NCI-H1694 treated with DMSO at 0.1 percent for 48 hours (cell line): ENCODE measurements around the gene PHC2.

ENCODE experiments used
- DNase-seq: peaks from one replicate; lab custom pipeline; 2025; lab: John Stamatoyannopoulos, UW

PHC2 gene

DNA sequence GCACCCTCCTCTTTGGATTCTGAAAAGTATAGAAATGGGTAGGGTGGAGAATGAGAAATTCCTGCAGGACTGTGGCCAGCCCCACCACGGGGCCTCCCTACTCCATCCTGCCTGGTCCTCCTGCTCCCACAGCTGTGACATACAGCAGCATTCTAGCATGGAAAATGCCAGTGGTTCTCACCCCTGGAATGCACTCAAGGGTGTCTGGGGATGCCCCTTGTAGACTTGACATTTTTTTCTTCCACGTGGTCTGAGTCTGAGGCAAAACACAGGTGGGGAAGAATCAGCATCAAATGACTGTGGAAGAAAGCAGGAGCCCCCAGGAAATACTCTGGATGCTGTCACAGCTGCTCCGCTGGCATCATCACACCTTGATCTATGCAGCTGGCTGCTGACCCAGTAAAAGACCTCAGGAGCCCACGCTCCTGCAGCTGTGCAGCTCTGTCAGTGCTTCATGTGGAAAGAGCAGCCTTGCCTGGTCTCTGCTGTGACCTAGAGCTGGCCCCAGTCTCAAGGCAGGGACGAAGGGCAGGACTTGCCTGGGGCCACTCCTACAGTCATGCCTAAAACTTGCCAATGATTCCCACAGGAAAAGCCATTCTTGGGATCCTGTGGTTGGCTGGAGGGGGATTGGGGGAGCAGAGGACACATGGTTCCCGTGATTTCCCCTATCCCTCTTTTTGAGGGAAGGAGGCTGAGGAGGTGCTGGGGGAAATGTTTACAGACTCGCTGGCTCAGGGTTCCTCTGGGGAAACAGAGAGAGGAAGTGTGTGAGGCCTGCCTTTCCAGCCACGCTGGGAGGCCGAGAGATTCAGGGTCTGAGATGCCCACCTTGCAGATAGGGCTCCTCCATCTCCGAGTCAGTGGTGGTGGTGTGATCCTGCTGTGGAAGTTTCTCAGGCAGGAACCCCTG is 99.2 kb downstream of the PHC2 start:
- no peak for DNase-seq

DNA sequence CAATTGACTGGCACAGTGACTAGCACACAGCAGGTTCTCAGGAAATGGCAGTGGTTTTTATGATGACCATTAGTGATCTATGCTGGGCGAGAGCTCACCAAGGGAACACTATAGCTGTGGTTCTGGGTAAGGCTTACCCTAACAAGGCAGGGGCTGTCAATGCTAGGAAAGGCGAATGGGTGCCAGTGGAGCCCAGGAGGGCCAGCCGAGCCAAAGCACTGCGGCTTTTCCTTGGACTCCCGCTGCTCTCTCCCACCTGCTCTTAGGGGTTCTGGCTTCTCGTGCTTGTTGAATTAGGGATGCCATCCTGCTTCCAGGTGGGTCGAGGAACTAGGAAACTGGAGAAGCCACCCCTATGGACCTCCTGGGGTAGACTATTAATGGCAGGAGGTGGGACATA is 100.0 kb downstream of the PHC2 start:
- no peak for DNase-seq

DNA sequence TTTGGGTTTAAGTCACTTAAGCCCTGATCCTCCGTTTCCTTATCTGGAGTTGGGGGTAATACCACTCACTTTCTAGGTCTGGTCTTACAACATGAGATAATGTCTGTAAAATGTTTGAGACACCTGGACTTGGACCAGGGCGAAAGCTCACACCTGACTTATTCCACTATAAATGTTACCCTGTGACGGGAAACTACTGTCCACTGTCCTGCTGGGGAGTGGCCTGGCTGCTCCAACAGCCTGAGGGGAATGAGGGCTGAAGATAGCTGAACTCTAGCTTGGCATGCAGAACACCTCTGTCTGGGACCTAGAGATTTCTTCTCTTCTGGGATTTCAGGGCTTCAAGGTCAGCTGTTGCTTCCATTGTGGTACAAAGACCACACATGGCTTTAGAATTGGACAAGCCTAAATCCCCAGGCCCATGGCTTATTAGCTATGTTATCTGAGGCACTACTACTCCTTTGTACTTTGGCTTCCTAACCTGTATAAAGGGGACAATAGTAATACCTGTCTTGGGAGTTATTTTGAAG is 100.5 kb downstream of the PHC2 start:
- DNase-seq, result no peak

DNA sequence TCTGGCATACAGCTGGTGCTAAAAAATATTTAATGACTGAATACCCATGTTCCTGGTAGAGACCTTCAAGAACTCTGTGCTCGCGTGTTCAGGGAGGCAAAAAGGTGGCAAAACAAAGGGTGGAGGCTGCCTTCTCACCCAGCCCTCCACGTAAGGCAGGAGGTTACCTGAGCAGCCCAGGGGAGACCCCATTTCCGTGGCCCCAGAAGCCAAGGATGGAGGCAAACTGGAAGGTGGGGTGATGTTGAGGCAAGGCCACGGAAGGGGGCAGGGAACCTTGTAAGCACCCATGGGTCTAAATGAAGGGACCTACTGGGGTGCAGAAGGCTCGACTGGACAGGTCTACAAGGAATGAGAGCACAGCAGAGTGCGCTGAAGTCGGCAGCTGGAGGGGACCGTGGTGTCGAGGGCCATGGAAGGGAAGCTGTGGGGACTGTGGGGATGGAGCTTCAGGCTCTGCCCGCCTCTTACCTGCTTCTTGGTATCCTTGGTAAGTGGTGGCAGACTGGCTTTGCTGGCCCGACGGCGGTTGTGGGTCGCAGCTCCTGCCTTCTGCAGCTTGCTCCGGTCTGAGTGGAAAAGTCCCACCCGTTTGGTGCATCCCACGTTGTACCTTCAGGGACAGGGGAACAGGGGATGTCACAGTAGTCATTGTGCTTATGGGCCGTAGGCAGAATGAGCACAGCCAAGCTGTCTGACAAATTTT is 101.1 kb downstream of the PHC2 start:
- no peak for DNase-seq

DNA sequence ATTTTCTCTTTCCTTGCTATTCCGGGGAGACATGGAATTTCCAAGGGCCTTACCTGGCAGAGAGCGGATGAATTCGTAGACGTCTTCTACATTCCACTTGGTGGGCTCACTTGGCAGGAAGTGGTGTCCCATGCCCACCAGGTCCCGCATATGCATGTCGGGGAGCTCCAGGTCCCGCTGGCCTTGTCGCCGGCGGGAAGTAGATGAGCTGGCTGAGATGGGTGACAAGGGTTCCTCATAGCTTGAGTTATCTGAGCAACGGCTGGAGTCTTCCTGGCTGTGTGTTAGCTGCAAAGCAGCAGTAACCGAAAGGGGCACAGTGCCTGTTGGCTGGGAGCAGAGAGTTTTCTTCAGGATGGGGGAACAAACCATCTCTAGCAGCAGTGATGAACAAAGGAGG is 102.1 kb downstream of the PHC2 start:
- no peak for DNase-seq

DNA sequence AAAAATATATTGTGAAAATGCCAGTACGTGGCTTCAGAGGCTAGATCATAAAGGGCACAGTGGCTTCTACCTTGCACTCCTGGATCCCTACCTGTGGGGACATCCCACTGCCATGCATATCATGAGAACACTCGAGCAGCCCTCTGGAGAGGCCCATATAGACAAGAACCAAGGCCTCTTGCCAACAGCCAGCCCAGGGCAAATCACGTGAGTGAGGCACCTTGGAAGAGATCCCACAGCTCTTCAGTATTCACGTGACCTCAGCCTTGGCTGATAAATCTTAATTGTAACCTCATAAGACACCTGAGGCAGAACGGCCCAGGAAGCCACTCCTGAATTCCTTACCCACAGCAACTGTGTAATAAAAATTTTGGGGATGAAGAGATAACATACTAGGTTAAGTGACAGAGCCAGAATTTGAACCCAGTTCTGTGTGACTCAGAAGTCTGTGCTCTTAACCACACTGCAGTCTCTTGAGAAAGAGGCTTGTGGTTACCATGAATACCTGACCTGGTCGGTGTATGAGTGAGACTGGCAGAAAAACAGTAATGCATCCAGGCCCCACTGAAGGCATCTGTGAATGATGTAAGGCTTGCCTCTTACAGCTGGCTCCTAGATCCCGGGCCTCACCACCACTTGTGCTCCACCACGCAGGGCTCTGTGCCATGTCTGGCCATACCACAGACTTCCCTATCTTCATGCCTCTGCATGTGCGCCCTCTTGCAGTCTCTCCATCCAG is 103.1 kb downstream of the PHC2 start:
- DNase-seq, result no peak

DNA sequence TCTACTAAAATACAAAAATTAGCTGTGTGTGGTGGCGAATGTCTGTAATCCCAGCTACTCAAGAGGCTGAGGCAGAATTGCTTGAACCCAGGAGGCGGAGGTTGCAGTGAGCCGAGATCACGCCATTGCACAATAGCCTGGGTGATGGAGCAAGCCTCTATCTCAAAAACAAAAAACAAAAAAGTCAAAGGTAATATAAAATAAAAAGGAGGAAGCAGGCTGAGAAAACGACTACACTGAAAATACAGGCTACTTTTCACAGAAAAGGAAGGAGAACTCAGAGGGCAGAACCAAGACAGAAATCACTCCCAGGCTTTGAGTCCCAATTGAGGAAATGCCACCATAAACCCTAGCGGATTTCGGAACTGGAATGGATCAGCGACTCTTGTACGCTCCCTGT is 104.1 kb downstream of the PHC2 start:
- DNase-seq, result no peak

DNA sequence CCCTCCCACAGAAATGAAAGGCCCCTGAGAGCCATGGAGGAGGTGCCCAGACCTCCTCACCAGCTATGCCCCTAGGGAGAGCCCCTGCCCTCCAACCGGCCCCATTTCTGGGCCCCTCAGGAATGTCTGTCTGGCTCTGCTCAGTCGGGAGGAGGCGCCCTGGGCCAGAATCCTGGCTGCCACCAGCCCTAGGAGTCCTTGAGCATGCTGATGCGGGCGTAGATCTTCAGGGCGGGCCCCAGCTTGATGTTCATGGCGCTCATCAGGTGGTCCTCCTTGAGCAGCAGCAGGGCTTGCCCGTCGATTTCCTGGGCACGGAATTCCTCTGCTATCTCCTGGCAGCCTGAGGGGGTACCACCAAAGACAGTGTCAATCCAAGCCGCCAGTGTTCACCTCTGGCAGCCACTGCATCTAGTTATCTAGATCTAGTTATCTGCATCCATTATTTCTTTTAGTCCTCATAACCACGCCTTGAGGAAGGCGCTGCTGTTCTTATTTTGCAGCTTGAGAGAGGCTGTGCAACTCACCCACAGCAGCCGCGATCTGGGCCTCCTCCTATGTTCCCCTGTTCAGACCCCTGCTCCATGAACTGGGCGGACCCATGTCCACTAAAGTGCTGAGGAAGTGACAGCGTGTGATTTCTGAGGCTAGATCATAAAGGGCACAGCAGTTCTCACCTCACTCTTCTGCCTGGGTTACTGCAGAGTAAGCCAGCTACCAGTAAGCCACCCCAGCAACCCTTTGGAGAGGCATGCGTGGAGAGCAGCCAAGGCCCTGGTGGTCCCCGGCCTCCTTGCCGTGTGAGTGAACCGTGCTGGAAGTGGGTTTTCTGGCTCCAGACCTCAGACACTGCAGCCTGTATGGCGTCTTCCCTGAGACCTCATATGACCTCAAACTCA is 106.0 kb downstream of the PHC2 start:
- DNase-seq, result no peak

DNA sequence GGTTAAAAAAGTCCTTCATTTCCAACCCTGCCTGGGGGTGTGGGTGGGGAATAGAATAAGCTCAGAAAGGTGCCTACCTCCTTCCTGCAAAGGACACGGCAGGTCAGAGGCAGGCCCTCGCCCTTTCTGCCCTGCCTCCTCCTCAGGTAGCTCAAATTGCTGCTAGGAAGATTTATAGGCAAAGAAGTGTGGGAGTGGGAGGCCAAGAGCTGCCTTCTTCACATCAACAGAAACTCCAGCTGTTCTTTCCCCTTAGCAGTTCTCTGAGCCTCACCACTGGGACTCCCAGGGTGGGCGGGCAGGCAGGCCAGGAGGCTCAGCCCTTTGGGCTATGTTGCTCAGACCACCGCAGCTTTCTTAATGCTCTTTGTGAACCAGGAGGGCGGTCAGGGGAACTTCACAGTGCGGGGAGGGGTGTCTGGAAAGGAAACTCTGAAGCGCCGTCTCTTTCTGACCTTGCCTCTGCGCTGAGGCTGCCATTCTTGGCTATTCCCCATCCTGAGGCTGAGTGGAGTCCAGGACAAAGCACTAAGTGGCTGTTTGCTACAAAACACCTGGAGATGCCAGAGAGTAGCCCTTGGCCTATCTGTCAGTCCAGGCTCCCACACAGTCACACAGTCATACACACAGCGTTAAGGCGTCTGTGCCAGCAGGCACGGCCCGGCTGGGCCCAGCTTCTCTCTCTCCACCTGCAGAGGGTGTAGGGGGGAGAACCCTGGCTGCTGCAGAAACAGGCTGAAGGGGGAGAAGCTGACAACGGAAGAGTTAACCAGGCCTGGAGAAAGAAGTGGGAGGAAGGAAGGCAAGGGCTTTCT is 107.0 kb downstream of the PHC2 start:
- DNase-seq, result no peak

DNA sequence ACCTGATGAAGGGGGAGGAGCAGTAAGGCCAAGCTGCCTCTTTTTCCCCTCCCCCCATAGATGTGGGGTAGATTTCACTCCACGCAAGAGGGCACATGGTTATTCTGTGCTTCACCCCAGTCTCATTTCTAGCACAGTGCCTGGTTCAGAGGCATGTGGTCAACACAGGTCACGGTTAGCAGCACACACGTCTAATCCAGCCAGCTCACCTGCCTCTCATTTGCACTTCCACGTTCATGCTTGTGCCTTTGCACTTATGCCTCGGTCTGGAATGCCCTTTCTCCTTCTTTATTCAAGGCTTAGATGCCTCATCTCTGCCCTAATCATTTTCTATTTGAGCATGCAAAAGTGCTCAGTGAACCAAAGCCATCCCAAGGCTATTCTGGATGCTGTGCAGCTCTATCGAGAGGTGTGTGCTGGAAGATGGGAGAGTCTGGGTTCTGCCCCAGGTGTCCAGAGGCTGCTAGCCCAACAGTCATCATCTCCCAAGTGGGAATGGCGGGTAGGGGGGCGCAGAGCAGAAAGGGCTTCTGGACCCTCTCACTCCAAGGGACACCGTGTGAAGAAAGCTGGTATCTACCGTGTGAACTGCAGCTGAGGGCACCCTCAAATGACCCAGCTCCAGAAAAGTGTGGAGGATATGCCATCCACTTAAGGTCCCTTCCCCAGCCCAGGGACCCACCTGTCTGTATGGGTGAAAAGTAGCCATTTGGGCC is 107.9 kb downstream of the PHC2 start:
- no peak for DNase-seq

DNA sequence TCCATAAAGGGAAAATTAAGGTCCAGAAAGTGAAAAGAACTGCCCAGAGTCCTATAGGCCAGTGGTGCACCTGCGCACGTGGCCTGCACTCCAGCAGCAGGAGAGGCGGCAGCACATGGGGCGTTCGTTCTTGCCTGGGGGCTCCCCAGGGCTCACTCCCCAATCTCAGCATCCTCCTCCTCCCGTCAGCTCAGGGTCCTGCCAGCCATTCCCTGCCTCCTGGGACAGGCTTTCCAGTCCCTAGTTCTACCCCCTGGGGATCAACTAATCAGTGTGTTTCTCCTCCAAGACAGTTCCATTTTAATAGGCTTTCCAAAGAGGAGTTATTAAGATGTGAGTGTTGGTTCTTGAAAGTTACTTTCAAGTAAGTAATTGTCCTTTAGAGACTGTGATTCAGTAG is 108.8 kb downstream of the PHC2 start:
- no peak for DNase-seq

DNA sequence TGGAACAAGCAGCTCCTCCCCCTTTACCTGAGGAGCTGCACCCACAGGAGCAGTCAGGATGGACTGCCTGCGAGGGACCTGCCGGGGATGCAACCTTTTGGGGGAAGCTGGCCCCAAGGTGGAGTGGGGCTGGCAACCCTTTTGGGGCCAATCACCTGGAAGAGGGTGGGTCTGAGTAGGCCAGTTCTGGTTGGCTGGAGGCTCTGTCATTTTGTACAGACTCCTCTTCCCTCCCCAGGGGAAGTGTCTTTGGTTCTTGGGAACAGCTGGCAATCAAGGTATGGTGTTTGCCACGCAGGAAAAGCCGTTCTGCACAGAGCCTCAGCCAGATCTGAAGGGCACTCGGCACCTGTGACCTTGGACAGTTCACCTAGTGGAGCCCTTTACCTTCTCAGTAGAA is 109.7 kb downstream of the PHC2 start:
- DNase-seq, result no peak

DNA sequence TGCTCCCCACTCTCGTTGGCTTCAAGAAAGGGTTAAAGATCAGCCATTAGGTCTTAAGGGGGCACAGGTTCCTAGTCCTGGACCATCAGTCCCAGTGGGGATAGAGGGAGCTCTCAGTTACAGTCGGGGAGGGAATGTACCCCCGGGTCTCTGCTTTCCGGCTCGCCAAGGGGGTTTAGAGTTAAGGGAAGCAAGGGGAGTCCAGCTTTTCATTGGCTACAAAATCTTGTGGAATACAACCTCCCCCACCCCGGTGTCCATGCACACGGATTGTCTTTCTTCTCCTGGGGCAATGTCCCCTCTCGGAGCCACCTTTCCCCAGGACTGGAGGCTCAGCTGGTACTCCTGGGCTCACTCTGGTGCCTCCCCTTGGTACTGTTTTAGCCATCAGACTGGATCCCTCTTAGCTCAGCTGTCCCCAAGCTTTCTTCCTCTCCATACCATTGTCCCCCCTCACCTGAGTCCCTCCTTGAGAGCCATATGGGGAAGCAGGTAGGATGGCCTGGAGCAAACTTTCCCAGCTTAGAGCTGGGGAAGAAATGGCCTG is 110.2 kb downstream of the PHC2 start, which contains the start of gene A3GALT2:
A3GALT2 (minus strand) TSS at position 480 of the 547 bp plus-strand sequence; CDS start at position 480, 0 bp downstream.
- no peak for DNase-seq

DNA sequence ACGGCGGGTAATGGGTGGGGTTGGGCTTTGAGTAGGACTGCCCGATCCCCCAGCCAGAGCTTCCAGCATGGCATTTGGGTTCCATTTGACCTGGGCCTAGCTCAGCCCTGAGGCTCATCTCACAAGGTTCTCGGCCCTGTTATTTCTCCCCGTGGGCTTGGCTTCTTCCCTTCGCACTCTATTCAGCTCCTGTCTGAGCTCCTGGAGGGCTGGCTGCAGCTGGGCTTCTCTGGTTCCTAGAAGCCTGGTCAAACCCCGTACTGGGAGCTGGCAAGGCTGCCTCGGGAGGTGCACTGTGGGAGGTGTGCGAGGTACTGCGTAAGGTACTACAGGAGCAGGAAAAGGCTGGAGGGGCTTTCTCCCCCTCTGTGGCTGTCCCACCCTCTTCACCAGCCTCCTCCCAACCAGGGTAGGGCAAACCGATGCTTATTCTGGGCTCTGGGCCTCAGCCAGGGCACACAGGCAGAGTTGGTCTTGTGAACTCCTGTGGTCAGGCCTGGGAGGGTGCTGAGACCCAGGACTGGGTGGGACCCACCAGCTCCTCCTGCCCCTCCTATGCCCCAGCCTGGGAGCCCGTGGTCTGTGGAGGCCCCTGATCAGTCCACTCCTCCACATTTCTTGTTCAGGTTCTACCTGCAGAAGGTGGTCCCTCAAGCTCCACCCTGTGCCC is 110.8 kb downstream of the PHC2 start:
- no peak for DNase-seq

DNA sequence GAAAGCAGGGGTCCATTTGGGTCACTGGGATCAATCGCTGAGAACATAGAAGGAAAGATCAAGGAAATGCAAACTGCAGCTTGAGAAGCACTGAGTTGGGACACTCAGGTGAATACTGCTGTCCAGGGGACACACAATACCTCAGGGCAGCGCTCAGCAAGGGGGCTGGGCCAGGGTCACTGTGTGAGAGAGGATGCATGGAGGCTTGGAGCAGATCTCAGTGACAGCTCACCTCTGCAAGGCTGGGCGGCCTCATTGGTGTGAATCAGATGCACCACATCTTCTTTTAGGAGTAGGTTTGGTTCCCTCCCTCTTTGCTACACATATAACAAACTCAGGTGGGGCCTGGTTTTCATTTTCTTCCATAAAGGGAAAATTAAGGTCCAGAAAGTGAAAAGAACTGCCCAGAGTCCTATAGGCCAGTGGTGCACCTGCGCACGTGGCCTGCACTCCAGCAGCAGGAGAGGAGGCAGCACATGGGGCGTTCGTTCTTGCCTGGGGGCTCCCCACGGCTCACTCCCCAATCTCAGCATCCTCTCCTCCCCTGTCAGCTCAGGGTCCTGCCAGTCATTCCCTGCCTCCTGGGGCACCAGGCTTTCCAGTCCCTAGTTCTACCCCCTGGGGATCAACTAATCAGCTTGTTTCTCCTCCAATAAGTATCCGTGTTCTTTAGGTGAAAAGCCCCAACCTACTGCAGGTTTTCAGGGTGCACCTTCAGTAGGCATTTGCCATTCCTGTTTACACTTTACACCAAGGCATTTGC is 111.5 kb downstream of the PHC2 start:
- DNase-seq, result no peak

DNA sequence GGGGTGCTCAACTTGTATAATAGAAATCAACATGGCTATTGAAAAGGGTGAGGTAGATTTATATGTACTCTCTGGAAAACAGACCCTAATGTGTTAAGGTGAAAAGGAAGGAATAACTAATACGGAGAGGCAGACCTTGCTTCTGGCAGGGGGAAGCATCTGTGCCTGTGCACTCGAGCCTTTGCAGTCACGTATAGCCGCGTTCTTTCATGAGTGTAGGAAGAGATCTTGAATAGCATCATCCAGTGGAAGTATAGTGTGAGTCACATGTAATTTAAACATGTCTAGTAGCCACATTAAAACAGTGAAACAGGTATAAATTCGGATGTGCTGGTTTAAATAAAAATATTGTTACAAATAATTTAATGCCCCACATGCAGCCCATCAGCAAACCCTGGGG is 112.9 kb downstream of the PHC2 start:
- DNase-seq, result no peak

DNA sequence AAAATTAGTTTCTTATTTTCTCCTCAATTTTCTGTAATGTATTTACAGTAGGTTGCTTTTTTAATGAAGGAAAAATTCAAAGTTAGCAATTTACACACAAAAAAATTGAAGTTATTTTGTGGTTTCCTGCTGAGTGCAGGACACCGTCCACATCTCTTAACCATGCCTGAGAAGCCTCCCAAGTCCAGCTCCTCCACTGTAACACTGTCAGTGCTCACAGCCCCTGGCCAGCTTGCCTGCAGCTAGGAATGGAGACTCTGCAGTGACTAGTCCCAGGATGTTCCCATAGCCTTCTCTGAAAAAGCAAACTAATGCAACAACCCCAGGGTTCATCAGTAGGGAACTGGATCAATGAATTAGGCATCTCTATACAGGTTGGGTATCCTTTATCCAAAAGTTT is 113.5 kb downstream of the PHC2 start:
- DNase-seq, result no peak

DNA sequence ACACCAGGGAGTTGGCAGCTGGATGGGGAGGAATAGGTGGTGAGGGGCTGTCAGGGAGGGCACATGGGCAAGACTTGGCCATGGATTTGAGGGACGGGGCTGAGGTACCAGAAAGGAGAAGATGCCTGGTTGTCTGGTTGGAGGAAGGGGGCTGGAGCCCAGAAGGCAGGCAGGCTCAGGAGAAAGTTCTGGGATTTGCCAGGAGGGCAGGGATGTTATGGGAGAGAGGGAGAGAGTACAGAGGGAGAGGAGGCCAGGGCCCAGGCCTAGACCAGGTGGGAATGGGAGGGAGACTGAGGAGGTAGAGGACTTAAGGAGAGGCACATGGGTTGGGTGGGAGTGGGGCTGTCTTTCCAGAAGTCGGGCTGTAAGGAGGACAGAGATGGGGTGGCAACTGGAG is 114.3 kb downstream of the PHC2 start:
- DNase-seq, result no peak
